Stimulated activated CD4-positive, alpha-beta T cell treated with anti-CD3 and anti-CD28 coated beads, Interleukin-4, amount 100 ng/mL, for 24 hours (primary cell): ENCODE data around the gene ELF2.
"Not testable (repeated sequence)": the region's sequence is repeated elsewhere in the genome, so short reads cannot be mapped to it uniquely, and the experiment has no call there.

Experiments
- DNase-seq: peaks from one replicate; pipeline ENCODE4 v3.0.0-alpha.2; 2020

Gene ELF2

GRCh38 chr4:139184129-139184528 lies 7.1 kb upstream of the ELF2 start:
- DNase-seq: no peak

GRCh38 chr4:139177869-139178619 lies 1.0 kb upstream of the ELF2 start:
- DNase-seq: peak; percentile 89

DNA sequence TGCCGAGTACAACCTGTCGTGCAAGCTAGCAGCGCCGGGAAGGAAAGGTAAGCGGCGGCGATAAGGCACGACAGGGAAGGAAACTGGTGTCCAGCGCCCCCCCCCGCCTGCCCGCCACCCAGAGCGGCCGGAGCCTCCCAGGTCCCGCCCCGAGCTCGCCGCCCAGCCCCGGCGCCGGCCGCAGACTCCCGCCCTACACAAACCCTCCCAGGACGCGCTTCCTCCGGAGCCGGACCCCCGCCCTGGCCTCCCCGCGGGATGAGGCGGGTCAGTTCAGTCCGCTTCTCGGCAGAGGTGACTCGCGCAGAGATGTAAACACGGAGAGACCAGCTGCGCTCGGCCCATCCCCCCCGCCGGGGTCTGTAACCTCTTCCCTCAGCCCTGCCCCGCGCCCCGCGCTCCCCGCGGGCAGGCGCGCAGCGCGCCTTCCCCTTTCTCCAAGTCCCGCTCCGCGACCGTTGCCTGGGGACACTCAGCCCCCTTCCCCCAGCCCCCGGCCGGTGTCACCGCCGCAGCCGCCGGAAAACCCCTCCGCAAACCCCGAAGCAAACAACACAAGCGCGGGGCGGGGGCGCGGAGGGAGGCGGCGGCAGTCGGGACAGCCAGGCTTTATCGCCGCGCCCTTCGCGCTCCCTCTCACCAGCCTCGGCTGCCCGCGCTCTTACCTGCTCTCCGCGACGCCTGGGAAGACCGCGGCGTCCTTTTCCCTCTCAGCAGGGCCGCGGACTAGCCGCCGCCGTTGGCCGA lies 543 bp downstream of the ELF2 start:
- DNase-seq: peak; percentile 69

DNA sequence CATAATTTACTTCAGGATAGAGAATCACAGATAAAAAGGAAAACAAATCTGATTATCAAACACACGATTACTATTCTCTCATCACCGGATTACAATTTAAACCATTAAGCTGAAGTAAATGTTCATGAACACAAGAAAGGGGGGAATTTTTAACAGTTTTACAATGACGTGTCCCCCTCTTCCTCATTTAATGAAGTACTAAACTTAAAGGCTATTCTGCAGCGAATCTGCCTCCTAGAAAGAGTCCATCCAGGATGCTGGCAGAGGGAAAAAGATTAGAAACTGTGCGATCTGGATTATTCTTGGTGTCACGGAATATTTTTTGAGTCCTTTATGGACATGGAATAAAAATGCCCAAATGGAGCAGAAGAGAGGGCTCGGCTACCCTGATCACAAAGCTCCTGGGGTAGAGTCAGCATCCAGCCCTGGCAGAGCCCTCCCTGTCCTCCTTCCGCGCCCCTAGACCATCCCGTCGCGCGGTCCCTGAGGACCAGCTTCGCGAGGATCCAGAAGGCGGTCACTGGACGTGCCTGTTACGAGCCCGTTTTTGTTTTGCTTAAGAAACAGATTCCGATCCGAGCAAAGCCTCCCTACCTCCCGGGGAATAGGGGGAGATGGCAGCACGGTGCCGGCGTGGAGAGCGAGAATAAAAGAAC lies 1.2 kb downstream of the ELF2 start:
- no peak for DNase-seq

GRCh38 chr4:139171876-139172691 lies 4.9 kb downstream of the ELF2 start:
- DNase-seq: peak; percentile 19

GRCh38 chr4:139170932-139171331 lies 6.1 kb downstream of the ELF2 start:
- no peak for DNase-seq

GRCh38 chr4:139167774-139168444 lies 9.1 kb downstream of the ELF2 start:
- no peak for DNase-seq

GRCh38 chr4:139164731-139165130 lies 12.3 kb downstream of the ELF2 start:
- DNase-seq: no peak

GRCh38 chr4:139163806-139164206 lies 13.2 kb downstream of the ELF2 start:
- no peak for DNase-seq

DNA sequence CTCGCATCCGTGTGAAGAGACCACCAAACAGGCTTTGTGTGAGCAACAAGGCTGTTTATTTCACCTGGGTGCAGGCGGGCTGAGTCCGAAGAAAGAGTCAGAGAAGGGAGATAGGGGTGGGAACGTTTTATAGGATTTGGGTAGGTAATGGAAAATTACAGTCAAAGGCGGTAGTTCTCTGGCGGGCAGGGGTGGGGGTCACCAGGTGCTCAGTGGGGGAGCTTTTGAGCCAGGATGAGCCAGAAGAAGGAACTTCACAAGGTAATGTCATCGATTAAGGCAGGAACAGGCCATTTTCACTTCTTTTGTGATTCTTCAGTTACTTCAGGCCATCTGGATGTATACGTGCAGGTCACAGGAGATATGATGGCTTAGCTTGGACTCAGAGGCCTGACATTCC lies 19.0 kb downstream of the ELF2 start:
- not testable (repeated sequence) for DNase-seq

DNA sequence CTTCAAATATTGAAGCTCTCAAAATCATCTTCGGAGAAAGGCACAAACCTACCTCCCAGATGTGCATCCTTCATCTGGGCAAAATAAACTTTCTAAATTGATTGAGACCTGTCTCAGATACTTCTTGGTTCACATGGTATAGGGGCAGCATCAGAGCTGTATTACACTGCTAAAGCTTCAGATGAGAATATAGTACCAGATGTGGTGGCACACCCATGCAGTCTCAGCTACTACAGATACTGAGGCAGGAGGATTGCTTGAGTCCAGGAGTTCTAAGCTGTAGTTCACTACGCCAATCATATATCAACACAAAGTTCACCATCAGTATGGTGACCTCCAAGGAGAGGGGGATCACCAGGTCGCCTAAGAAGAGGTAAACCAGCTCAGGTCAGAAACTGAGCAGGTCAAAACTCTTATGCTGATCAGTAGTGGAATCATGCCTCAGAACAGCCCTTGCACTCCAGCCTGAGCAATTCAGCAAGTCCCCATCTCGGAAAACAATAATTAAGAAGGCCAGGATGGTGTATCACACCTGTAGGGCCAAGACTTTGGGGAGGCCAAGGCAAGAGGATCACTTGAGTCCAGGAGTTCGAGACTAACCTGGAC lies 22.0 kb downstream of the ELF2 start:
- no peak for DNase-seq

DNA sequence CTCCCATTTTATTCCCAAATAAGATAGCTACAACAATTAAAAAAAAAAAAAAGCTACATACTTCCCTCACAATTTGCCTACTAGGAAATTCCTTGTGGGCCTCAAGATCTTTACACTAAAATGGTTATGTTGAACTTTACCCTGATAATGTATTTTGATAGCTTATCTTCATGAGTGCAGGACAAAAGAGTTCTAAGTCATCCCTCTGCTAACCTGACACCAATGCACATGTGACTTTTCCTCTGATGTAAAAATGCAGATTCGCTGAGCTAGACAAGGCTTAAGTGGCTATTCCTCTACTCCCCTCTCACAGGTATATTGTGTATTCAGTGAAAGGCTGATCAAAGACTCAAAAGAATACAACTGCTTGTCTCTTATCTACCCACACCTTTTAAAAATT lies 22.5 kb downstream of the ELF2 start:
- DNase-seq: no peak

DNA sequence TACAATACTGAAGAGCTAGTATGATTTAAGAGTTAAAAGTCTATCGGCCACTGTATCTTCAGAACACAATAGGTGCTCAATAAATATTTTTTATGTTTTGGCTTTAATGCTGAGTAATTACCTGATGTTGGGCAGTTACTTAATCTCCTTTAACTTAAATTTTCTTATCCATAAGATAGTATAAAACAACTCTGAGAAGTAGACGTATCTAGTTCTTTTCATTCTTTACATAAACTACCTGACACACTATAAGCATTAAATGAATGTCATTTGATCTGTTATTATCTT lies 22.9 kb downstream of the ELF2 start:
- no peak for DNase-seq

DNA sequence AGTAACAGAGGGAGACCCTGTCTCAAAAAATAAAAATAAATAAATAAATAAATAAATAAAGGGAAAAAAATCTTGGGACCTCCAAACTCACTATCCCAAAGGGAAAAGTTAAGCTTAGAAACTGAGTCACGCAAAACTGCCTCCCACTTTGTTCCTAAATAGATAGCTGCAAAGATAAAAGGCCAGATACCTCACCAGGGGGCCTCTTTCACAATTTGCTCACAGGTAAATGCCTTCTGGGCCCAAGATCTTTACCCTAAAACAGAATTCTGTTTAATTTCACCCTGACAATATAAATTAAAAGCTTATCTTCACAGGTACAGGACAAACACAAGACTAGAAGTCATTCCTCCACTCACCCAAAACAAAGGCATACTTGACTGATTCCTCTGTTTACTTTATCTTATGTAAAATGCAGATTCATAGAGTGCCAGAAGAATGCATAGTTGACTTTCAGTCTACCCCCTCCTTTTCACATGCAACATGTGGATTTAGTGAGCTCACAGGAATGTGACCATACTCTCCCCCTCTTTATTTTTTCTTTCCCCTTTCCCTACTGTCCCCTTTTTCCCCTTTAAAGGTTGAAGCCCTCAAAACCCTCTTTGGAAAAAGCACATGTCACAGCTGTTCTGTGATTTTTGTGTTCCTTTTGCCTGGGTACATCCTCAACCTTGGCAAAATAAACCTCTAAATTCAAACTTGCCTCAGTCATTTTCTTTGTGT lies 23.4 kb downstream of the ELF2 start:
- no peak for DNase-seq

DNA sequence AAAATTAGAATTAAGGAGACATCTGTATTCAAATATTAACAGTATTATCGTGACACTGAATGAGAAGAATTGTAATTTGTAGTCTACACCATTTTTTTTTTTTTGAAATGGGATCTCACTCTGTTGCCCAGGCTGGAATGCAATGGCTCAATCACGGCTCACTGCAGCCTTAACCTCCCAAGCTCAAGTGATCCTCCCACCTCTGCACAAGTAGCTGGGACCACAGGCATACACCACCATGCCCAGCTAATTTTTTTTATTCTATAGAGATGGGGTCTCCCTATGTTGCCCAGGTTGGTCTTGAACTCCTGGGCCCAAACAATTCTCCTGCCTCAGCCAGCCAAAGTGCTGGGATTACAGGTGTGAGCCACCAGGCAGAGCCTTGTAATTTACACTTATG lies 24.8 kb downstream of the ELF2 start:
- DNase-seq: no peak

GRCh38 chr4:139146926-139147629 lies 29.9 kb downstream of the ELF2 start:
- DNase-seq: no peak

- no peak for DNase-seq
These were observed 31.5 kb downstream of the ELF2 start for GRCh38 chr4:139145552-139145932.

- DNase-seq: no peak
These were observed 32.0 kb downstream of the ELF2 start for GRCh38 chr4:139144911-139145551.

DNA sequence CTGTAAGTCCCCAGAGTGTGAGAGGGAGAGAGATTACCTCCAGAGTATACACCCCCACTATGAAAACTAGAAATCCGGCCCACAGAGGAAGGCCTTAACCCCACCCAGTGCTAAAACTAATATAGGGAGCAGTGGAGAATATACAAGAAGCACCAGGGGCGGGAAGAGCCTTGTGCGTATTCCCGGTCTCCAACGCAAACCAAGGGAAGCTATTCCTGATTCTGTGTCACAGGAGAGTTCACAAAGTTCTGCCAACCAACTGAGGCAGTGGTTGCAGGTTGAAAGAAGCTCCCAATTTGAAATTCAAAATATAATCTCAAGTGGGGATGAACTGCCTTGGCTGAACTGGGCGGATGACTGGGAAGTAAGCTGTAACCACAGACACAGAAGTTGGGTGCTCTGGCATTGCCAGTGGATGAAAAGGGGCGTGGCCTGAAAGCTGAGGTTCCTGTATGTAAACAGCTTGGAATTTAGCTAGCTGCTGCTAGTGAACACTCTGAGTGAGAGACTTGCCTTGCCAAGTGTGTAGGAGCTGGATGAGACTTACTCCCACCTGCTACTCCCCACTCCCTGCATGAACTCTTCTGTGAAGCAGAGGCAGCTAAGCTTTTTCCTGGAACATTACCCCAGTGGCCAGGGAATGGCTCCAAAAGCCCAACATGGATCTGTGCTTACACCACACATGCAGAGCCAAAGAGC lies 32.7 kb downstream of the ELF2 start:
- DNase-seq: no peak

DNA sequence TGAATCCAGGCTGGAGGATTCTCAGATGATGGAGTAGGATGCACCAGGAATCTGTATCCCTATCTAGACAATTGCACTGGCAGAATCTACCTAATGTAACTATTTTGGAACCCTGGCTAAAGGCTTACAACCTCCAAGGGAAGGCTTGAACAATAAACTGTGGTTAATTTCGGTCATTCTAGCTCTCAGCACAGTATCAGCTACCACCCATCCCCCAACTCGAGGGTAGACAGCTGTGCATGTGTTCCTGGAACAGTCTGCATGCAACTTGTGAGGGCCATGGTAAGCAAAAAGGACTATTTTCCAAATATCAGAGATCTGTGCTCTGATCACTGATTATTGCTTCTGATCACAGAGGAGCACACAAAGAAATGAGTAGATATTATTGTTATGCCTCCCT lies 34.0 kb downstream of the ELF2 start:
- no peak for DNase-seq
